ENCODE data around the gene ARNT2.
A peak's percentile ranks its signal among the peaks of the same experiment; 100 is the strongest.

Gene ARNT2

GRCh38 chr15:80559761-80560160 lies 155.6 kb downstream of the ARNT2 start:
- DNase-seq, result no peak

- DNase-seq, result no peak
Observed at GRCh38 chr15:80560601-80561400, 156.6 kb downstream of the ARNT2 start.

DNA sequence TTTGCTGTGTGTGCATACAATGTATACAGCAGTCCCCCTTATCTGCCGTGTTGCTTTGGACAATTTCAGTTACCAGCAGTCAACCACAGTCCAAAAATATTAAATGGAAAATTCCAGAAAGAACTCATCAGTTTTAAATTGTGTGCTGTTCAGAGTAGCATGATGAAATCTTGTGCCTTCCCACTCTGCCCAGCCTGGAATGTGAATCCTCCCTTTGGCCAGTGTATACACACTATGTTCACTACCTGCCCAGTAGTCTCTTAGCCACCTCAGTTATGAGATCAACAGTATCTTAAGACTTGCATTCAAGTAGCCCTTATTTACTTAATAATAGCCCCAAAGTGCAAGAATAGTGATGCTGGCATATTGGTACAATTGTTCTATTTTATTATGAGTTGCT lies 157.3 kb downstream of the ARNT2 start:
- no peak for DNase-seq

GRCh38 chr15:80562033-80562432 lies 157.9 kb downstream of the ARNT2 start:
- no peak for DNase-seq

DNA sequence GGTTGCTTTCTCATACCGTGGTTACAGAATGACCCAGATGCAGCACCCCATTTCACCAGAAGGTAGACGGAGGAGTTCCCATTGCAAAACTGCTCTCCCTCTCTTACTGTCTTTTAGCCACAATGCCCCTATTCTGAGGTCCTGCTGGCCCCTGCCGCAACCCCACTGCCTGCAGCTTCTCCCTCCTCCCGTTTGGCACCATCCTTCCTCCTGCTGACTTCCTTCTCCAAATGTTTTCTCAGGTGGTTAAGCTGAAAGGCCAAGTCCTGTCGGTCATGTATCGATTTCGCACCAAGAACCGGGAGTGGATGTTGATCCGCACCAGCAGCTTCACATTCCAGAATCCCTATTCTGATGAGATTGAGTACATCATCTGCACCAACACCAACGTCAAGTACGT lies 158.7 kb downstream of the ARNT2 start:
- no peak for DNase-seq

DNA sequence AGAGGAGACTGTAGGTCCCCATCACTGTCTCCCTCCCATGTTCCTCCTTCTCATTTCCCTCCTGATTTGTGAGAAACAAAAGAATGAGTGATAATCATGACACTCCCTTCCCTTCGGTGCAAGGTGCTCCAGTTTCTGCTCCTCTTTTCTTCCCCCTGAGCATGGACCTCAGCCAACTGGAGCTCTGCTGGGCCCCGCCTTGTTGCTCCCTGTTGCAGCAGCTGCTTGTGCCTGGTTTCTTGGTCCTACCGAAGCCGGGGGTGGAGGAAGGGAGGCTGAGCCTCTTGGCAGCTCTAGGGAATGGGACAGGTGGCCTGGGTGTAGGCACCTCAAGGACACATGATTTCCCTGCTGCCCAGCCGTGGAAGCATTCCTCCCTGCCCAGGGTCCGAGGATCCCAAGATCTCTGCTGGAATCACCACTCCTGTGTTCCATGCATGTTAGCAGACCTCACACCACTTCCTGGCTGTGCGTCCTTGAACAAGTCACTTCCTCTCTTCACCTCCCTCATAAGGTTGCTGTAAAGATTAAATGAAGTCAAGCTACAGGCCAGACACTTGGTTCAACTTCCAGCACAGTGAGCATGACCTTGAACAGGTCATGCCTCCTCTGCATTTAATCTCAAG lies 159.3 kb downstream of the ARNT2 start:
- no peak for DNase-seq

DNA sequence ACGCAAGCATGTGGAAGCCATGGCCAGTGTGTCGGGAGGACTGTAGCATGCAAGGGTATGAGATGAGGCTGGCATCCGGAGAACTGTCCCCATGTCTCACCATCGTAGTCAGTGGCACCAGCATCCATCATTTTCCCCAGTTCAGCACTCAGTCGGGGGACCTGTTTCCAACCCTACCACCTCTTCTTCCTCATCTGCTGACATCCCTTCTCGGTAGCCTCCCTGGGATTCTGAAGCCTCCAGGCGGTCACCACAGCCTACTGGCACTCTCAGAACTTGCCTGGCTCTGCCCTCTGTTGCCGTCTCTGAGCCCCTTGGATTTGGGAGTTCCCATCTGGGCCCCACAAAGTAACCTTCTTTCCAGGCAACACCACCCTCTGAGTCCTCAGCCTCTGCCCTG lies 159.9 kb downstream of the ARNT2 start:
- DNase-seq, result no peak

GRCh38 chr15:80565398-80565797 lies 161.2 kb downstream of the ARNT2 start:
- no peak for DNase-seq

- DNase-seq, result no peak
Observed at GRCh38 chr15:80565988-80566387, 161.8 kb downstream of the ARNT2 start.

- peak; percentile 26 for DNase-seq
Observed at GRCh38 chr15:80567721-80568157, 163.6 kb downstream of the ARNT2 start.

- no peak for DNase-seq
Observed at GRCh38 chr15:80568298-80568697, 164.1 kb downstream of the ARNT2 start.

DNA sequence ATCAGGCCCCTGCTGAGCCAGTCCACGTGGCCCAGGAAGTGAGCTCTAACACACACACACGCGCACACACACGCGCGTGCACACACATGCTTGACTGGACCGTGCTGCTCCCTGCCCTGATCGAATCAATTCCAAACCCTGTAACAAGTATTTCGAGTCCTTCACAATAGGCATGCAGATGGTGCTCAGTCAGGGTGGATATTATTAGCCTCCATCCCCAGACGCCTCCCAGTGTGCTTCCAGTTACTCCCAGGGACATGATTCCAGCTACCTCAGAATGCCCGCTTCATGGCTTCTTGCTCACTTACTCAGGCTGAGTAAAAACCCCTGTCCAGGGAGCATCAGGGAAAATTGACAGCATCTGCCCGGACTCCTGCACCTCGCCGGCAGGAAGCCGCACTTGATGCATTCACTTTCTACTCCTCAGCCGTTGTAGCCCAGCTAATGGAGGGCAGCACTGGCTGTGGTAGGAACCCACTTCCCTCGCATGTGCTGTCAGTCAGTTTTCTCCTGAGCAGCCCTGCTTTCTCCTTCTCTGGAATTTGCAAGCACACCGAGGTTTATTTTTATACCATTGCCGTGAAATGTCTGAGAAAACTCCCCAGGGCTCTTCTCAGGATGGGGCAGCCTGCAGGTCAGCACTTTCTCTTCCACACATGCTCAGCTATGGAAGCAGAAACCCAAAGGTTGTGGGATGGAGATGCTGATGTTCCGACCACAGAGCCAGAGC lies 164.9 kb downstream of the ARNT2 start:
- DNase-seq, result no peak

DNA sequence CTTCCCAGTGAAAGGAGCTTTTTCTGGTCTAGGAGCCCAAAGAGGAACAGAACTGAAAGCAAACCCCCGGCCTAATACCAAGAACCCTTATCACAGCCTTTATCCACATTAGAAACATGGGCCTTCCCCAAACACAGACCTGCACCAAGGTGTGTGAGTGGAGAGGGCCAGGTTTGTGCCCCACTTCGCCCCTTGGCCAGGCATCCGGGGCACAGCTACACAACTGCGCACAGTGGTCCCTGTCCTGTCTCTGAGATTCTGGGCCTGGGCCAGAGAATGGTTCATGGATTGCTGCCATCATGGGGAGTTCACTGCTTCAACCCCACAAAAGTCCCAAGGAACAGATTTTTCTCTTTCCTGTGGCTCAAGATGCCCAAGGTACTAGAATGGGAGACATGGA lies 165.5 kb downstream of the ARNT2 start:
- DNase-seq, result no peak

DNA sequence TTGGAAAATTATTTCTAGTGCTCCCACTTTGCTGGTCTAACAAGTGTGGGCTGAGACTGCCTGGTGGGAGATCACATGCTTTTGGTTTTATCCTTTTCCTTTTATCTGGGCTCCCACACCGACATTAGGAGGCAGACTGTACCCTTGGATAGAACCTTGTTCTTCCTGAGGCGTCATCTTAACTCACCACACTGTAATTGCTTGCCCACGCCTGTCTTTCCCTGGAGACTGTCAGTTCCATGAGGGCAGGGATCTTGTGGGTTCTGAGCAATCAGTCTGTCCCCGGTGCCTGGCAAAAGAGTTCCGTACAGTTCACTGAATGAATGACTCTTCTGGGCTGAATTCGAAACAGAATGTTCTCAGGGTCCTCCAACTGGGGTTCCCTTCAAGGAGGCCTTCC lies 166.4 kb downstream of the ARNT2 start:
- DNase-seq, result no peak

- DNase-seq, result no peak
Observed at GRCh38 chr15:80572337-80572736, 168.2 kb downstream of the ARNT2 start.

DNA sequence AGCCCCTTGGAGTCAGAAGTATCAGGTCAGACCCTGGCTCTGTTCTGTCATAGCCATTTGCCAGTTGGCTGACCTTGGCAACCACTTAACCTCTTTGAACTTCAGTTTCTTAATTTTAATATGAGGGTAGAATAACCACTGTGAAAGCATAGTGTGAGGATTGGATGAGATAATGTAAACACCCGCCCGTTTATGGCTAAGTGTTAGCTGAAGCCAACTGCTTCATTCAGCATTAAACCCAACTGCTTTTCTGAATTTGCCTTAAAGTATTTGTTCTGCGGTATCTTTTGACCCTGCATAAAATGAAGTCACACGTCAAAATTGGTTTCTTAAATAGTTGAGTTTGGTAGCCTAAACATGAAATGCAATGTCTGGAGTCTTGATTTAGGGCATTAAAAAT lies 169.4 kb downstream of the ARNT2 start:
- no peak for DNase-seq

- DNase-seq, result no peak
Observed at GRCh38 chr15:80574590-80574989, 170.4 kb downstream of the ARNT2 start.

DNA sequence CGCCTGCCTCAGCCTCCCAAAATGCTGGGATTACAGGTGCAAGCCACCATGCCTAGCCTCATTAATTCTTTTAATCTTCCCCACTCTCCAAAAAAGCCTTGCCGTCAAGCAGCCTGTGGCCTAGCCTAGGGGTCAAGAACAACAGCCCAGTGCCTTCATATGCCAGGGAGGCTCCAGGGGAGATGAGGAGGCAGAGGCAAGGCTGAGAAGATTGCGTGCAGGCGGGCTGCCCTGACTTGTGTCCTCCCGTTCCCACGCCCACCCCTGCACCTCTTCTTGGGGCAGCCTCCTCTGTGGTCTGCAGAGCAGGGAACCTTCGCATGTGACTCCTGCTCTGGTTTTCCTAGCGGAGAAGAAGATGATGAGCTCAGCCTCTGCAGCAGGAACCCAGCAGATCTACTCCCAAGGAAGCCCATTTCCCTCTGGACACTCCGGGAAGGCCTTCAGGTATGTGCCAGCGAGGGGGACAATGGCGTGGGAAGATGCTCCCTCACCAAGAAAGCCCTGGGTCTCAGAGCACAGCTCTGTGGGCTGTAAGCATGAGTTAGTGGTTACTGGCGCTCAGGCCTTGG lies 172.4 kb downstream of the ARNT2 start:
- DNase-seq, result no peak

- DNase-seq, result no peak
Observed at GRCh38 chr15:80577552-80578205, 173.5 kb downstream of the ARNT2 start.

DNA sequence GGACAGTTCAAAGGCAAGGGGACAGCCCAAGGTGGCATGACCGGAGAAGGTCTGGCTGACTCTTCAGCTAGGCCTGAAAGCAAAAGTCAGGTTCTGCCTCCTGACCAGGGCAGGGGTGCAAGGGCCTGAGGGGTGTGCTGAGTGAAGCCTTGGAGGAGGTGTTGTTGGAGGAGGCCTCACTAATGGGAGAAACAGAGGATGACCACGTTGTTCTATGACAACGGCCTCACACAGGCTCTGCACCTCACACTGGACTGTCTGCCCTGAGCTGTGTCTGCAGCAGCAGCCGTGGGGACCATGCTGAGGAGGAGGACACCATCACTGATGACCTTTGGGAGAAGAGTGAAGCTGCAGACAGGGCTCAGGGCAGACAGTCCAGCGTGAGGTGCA lies 174.0 kb downstream of the ARNT2 start:
- DNase-seq, result no peak

DNA sequence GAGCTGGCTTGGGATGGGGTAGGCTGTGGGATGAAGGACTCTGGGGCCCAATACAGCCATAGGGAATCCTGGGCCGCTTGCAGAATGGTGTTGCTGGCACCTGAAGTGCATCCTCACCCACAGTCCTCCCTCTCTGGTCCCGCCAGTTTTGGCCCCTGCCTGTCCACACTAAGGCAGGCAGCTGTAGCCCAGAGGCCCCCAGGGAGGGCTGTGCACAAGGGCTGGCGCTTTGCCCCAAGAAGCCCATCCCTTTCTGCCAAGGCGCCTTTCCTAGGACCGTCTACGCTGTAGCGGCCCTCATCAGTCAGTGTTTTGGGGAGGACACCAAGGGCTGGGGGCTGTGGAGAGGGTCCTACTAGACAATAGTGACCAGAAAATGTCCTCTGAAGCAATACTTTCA lies 174.7 kb downstream of the ARNT2 start:
- no peak for DNase-seq

GRCh38 chr15:80579611-80580010 lies 175.4 kb downstream of the ARNT2 start:
- DNase-seq, result no peak

GRCh38 chr15:80580106-80580505 lies 175.9 kb downstream of the ARNT2 start:
- DNase-seq, result no peak
